LoVo (cell line): ENCODE data around the gene RASSF10.
"Not testable (repeated sequence)": the region's sequence is repeated elsewhere in the genome, so short reads cannot be mapped to it uniquely, and the experiment has no call there.

Experiments
- DNase-seq: peaks from one replicate; pipeline ENCODE4 v3.0.0-alpha.2; 2016; ENCODE audit warnings: low spot score

RASSF10 gene

GRCh38 chr11:13026722-13027121 is 17.6 kb downstream of the RASSF10 start:
- no peak for DNase-seq

- no peak for DNase-seq
These were observed 19.2 kb downstream of the RASSF10 start for GRCh38 chr11:13028322-13028721.

GRCh38 chr11:13029872-13030271 is 20.8 kb downstream of the RASSF10 start:
- DNase-seq, result no peak

GRCh38 chr11:13030857-13031256 is 21.7 kb downstream of the RASSF10 start:
- peak; percentile 58 for DNase-seq

GRCh38 chr11:13031349-13031748 is 22.2 kb downstream of the RASSF10 start:
- no peak for DNase-seq

GRCh38 chr11:13033760-13034533 is 24.8 kb downstream of the RASSF10 start:
- DNase-seq, result no peak

- DNase-seq, result no peak
These were observed 26.6 kb downstream of the RASSF10 start for GRCh38 chr11:13035711-13036110.

GRCh38 chr11:13036235-13036634 is 27.1 kb downstream of the RASSF10 start:
- no peak for DNase-seq

- DNase-seq, result no peak
These were observed 29.2 kb downstream of the RASSF10 start for GRCh38 chr11:13038366-13038765.

- DNase-seq, result no peak
These were observed 30.0 kb downstream of the RASSF10 start for GRCh38 chr11:13039126-13039525.

- DNase-seq, result no peak
These were observed 31.9 kb downstream of the RASSF10 start for GRCh38 chr11:13040969-13041561.

GRCh38 chr11:13042873-13043342 is 33.8 kb downstream of the RASSF10 start:
- no peak for DNase-seq

- no peak for DNase-seq
These were observed 35.0 kb downstream of the RASSF10 start for GRCh38 chr11:13043912-13044628.

- not testable (repeated sequence) for DNase-seq
These were observed 36.0 kb downstream of the RASSF10 start for GRCh38 chr11:13045089-13045488.

- DNase-seq, result no peak
These were observed 36.6 kb downstream of the RASSF10 start for GRCh38 chr11:13045734-13046133.

GRCh38 chr11:13046637-13047570 is 37.8 kb downstream of the RASSF10 start:
- no peak for DNase-seq

GRCh38 chr11:13047884-13048283 is 38.8 kb downstream of the RASSF10 start:
- DNase-seq, result no peak

- no peak for DNase-seq
These were observed 42.1 kb downstream of the RASSF10 start for GRCh38 chr11:13051257-13051656.

- DNase-seq, result peak; percentile 59
These were observed 43.0 kb downstream of the RASSF10 start for GRCh38 chr11:13052130-13052571.

- no peak for DNase-seq
These were observed 44.3 kb downstream of the RASSF10 start for GRCh38 chr11:13053255-13053917.

- DNase-seq, result no peak
These were observed 45.2 kb downstream of the RASSF10 start for GRCh38 chr11:13054278-13054677.
